A673 (cell line): ENCODE results near the gene TAF7. TPM values are rescaled to one million over a fixed set of nuclear protein-coding genes. Genes with fewer than 3 reads are reported as not detected.

Experiments used
- Bru-seq: library from RNA; stranded (reverse); fragments of 400-500 nt; gene quantifications from one replicate; lab custom pipeline; 2021; lab: Mats Ljungman, UMichigan
- BruChase-seq, 2 experiments: library from RNA; stranded (reverse); fragments of 400-500 nt; gene quantifications; one replicate each; lab custom pipeline; 2021; lab: Mats Ljungman, UMichigan
- BruUV-seq: library from RNA; stranded (reverse); fragments of 400-500 nt; replicated peaks from 2 replicates; lab custom pipeline; 2021; lab: Mats Ljungman, UMichigan
- CTCF ChIA-PET: fragments of 300-600 bp; sonication (Branson Sonifier 250); formaldehyde crosslinking; loops from one replicate; lab custom pipeline; 2022; ENCODE audit warnings: antibody characterized with exemption; lab: Charles Lee
- POLR2A ChIA-PET: fragments of 300-600 bp; sonication (Branson Sonifier 250); formaldehyde crosslinking; loops from one replicate; lab custom pipeline; 2022; ENCODE audit warnings: antibody characterized with exemption; ENCODE audit not compliant: low non-redundant PET; lab: Charles Lee
- DNase-seq: peaks from one replicate; pipeline ENCODE4 v3.0.0-alpha.2; 2015; ENCODE audit warnings: low spot score
- H3K27ac ChIP-seq: fragments of 200-600 bp; sonication (generic); 2 replicates; pipeline ENCODE4 v1.5.1; 2016; ENCODE audit warnings: mixed run types, low read depth, mild to moderate bottlenecking, mixed read lengths, antibody characterized with exemption, low read length; ENCODE audit not compliant: poor library complexity, severe bottlenecking
- H3K27me3 ChIP-seq: fragments of 200-600 bp; sonication (generic); replicated peaks from 2 replicates; pipeline ENCODE4 v1.6.1; 2017; ENCODE audit warnings: mixed run types, low read depth, mild to moderate bottlenecking, mixed read lengths, antibody characterized with exemption, low read length; ENCODE audit not compliant: insufficient read depth, poor library complexity
- H3K36me3 ChIP-seq: fragments of 200-600 bp; sonication (generic); 2 replicates; pipeline ENCODE4 v1.6.1; 2016; ENCODE audit warnings: mixed run types, mild to moderate bottlenecking, mixed read lengths, antibody characterized with exemption, low read length; ENCODE audit not compliant: insufficient read depth, poor library complexity, severe bottlenecking
- H3K4me1 ChIP-seq: fragments of 200-600 bp; sonication (generic); 2 replicates; pipeline ENCODE4 v1.6.1; 2017; ENCODE audit warnings: mixed run types, mild to moderate bottlenecking, mixed read lengths, antibody characterized with exemption, low read length; ENCODE audit not compliant: insufficient read depth, poor library complexity, severe bottlenecking
- H3K4me3 ChIP-seq: fragments of 200-600 bp; sonication (generic); 2 replicates; pipeline ENCODE4 v1.5.1; 2016; ENCODE audit warnings: low read depth, mixed run types, mild to moderate bottlenecking, mixed read lengths, low read length; ENCODE audit not compliant: poor library complexity, severe bottlenecking
- H3K9me3 ChIP-seq: fragments of 200-600 bp; sonication (generic); 2 replicates; pipeline ENCODE4 v1.6.1; 2016; ENCODE audit warnings: mixed run types, low read depth, mild to moderate bottlenecking, mixed read lengths, antibody characterized with exemption, low read length; ENCODE audit not compliant: poor library complexity, severe bottlenecking
- EZH2 ChIP-seq: fragments of 200-600 bp; sonication (generic); IDR thresholded peaks from 2 replicates; pipeline ENCODE4 v1.6.1; 2017; ENCODE audit warnings: borderline replicate concordance, low read depth, mild to moderate bottlenecking, mixed read lengths, antibody characterized with exemption, low read length; ENCODE audit not compliant: poor library complexity, severe bottlenecking
- intact Hi-C: fragments of 100-400 bp; cut with micrococcal nuclease; formaldehyde crosslinking; loops from one replicate; pipeline ENCODE4 v1.10.0; 2022; ENCODE audit not compliant: unreplicated experiment
- long read RNA-seq: library from polyadenylated mRNA; stranded (forward); transcript quantifications from one replicate; pipeline ENCODE4 v2.0.0, GENCODE V29; 2022
- total RNA-seq: library from RNA; stranded (reverse); gene quantifications from 2 replicates; pipeline ENCODE4 v1.2.3, GENCODE V29; 2021
- TF ChIP-seq, protein P1 (sequence below): fragments of 300-800, 200-600 bp; sonication (generic); conservative IDR thresholded peaks from 2 replicates; pipeline ENCODE4 v1.5.1; 2017; ENCODE audit warnings: low read depth, mild to moderate bottlenecking, antibody characterized with exemption, low read length, moderate library complexity, mixed read lengths

Gene TAF7, protein sequence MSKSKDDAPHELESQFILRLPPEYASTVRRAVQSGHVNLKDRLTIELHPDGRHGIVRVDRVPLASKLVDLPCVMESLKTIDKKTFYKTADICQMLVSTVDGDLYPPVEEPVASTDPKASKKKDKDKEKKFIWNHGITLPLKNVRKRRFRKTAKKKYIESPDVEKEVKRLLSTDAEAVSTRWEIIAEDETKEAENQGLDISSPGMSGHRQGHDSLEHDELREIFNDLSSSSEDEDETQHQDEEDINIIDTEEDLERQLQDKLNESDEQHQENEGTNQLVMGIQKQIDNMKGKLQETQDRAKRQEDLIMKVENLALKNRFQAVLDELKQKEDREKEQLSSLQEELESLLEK
- total RNA-seq = 73.4 and 78.3 TPM in 2 replicates
- Bru-seq, nascent RNA = percentile 98 among the genes with signal in this experiment
- BruChase-seq, experiment 1, labeled RNA remaining after a 2-hour chase = percentile 100 among the genes with signal in this experiment
- BruChase-seq, experiment 2, labeled RNA remaining after a 6-hour chase = percentile 98 among the genes with signal in this experiment
- long read RNA-seq, transcript TAF7-201 (1 exons, 2,334 nt) = major isoform, 179 of 179 reads
- long read RNA-seq, partial matches to known transcripts = 0 of 179 reads
- long read RNA-seq, other reads (novel, unspliced or antisense) = 0 of 179 reads

- ChIA-PET CTCF (interaction anchor here (0.5 to 1.9 kb wide), 5 partner anchors 39 to 243 kb away, joined by 3 to 9 read pairs (median 4); partner anchors contain the start of genes PCDHB14, PCDHB5 and PCDHGB2), POLR2A (no interaction called here)
- no peak for TF ChIP-seq EZH2
- TF ChIP-seq, protein P1, sequence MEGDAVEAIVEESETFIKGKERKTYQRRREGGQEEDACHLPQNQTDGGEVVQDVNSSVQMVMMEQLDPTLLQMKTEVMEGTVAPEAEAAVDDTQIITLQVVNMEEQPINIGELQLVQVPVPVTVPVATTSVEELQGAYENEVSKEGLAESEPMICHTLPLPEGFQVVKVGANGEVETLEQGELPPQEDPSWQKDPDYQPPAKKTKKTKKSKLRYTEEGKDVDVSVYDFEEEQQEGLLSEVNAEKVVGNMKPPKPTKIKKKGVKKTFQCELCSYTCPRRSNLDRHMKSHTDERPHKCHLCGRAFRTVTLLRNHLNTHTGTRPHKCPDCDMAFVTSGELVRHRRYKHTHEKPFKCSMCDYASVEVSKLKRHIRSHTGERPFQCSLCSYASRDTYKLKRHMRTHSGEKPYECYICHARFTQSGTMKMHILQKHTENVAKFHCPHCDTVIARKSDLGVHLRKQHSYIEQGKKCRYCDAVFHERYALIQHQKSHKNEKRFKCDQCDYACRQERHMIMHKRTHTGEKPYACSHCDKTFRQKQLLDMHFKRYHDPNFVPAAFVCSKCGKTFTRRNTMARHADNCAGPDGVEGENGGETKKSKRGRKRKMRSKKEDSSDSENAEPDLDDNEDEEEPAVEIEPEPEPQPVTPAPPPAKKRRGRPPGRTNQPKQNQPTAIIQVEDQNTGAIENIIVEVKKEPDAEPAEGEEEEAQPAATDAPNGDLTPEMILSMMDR = peak; percentile 90
- no peaks in the 10 kb centered on the region for H3K27me3 ChIP-seq
- H3K4me3 ChIP-seq = peak within 1 kb of the TSS; percentile 78
- peak within 1 kb of the TSS; percentile 97 for H3K27ac ChIP-seq
- H3K36me3 ChIP-seq = peaks cover 39% of the 10 kb centered on the region
- no peaks in the 10 kb centered on the region for H3K4me1 ChIP-seq
- intact Hi-C loops = loop anchor here (1.0 kb wide), 1 partner anchor 241 kb away; no protein-coding TSS in a partner anchor
- TSS peak; percentile 72 for BruUV-seq
- DNase-seq = peak; percentile 97
- H3K9me3 ChIP-seq = peaks cover 53% of the 10 kb centered on the region
Measured at GRCh38 chr5:141320225-141321169, at the start of gene TAF7. Gene TAF7 (minus strand): TSS chr5:141320784. CDS start chr5:141320044, 740 bp downstream.

DNA sequence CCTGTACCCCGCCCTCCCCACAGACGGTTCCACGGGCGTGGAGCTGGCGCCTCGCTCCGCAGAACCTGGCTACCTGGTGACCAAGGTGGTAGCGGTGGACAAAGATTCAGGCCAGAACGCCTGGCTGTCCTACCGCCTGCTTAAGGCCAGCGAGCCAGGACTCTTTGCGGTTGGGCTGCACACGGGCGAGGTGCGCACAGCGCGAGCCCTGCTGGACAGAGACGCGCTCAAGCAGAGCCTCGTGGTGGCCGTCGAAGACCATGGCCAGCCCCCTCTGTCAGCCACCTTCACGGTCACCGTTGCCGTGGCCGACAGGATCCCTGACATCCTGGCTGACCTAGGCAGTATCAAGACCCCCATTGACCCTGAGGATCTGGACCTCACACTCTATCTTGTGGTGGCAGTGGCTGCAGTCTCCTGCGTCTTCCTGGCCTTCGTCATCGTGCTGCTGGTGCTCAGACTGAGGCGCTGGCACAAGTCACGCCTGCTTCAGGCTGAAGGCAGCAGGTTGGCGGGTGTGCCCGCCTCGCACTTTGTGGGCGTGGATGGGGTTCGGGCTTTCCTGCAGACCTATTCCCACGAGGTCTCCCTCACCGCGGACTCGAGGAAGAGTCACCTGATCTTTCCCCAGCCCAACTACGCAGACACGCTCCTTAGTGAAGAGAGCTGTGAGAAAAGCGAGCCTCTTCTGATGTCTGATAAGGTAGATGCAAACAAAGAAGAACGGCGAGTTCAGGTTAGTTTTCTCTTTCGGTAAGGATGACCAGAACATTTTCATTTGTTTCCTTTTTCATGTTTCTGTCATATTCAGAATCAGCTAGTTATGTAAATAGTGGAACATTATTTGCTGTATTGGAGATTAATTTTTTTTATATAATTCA lies 45.7 kb upstream of the TAF7 start:
- Histone ChIP-seq H3K27me3 (no peaks in the 10 kb centered on the region), H3K4me1 (no peaks in the 10 kb centered on the region), H3K27ac (no peak overlapping the region), H3K9me3 (peaks cover 47% of the 10 kb centered on the region), H3K36me3 (no peaks in the 10 kb centered on the region), H3K4me3 (no peak overlapping the region)
- TF ChIP-seq EZH2 = no peak
- TF ChIP-seq, protein P1 = no peak
- DNase-seq = no peak
- no TSS peak for BruUV-seq
- CTCF ChIA-PET = no interaction called here
- intact Hi-C loops = no loop called here
- POLR2A ChIA-PET = no interaction called here
